Activated CD8-positive, alpha-beta memory T cell treated with anti-CD3 and anti-CD28 coated beads, Interleukin-2, amount 50 U/mL, for 24 hours (primary cell): Measurements from ENCODE around the gene P4HA3.

Experiments used
- DNase-seq: peaks from one replicate; pipeline ENCODE4 v3.0.0-alpha.2; 2020; ENCODE audit errors: extremely low read depth

The P4HA3 gene

GRCh38 chr11:74262725-74263124 is 48.7 kb downstream of the P4HA3 start:
- no peak for DNase-seq

- DNase-seq, result no peak
Measured at GRCh38 chr11:74257959-74258553, 53.4 kb downstream of the P4HA3 start.

DNA sequence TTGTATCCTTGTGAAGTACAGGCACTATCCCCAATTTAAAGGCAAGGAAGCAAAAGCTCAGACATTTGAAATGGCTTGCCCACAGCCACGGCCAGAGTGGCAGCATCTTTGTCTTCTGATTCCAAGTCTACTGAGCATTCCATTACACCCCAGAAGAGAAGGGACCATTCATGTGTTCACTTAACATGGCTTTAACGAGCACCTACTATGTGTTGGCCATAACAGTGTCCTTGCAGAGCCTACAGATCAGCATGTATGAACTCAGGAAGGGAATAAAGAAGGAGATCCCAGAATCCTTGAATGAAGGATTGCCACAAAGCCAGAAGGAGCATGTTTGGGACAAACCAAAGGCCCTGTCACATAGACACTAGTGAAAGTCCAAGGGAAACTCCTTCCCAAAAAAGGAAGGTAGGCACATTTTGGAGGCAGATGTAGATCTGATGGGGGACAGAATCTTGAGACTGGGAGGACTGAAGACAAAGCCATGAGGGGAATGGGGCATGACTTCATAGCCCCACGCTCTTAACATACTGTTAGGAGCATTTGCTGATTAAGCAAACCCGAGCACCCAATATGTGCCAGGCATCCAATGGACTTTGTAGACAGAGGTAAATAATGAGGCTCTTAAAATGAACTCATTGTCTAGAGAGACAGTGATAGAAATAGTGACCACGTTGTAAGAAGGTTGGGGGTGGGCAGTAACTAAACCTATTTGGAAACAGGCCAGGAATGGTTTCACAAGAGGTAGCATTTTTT is 54.9 kb downstream of the P4HA3 start:
- DNase-seq, result no peak

- no peak for DNase-seq
Measured at GRCh38 chr11:74255741-74256375, 55.6 kb downstream of the P4HA3 start.

GRCh38 chr11:74253361-74253760 is 58.1 kb downstream of the P4HA3 start:
- no peak for DNase-seq

DNA sequence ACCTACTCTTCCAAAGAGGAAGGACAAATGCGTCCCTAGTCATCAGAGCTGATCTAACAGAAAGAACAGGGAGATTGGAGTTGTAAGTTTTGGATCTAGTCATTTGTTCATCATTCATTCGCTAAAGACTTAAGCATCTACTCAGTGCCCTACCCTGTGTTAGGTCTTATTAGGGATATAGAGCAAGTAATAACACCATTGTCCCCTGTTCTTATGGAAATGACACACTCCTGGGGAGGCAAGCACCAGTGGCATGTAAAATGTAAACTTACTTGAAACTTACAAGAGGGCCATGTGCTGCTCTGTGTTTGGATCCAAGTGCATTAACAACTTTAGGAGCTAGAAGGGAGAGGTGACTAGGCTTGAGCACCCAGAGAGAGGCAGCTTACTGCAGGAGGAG is 61.9 kb downstream of the P4HA3 start:
- DNase-seq, result no peak

- DNase-seq, result no peak
Measured at GRCh38 chr11:74248469-74248868, 63.0 kb downstream of the P4HA3 start.

GRCh38 chr11:74238243-74238642 is 73.2 kb downstream of the P4HA3 start:
- no peak for DNase-seq

GRCh38 chr11:74237541-74237940 is 73.9 kb downstream of the P4HA3 start:
- DNase-seq, result no peak

DNA sequence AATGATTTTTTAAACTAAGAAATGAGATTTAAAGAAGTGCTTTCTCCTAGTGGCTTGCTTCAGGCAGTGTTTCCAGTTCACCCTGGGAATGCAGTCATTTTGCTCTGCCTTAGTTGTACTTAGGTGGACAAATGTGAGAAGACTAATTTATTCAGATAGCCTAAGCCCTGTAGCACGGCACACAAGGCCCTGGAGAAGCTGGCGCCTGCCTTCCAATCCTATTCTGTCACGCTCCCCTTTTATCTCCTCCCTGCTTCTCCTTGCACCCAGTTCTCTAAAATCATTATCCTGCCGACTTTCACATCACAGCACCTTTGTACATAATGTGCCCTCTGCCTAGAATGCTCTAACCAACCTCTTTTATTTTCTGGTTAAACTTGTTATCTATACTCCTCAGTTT is 76.3 kb downstream of the P4HA3 start:
- DNase-seq, result no peak

GRCh38 chr11:74233683-74234082 is 77.8 kb downstream of the P4HA3 start:
- DNase-seq, result no peak

GRCh38 chr11:74232311-74232950 is 79.0 kb downstream of the P4HA3 start:
- DNase-seq, result no peak

DNA sequence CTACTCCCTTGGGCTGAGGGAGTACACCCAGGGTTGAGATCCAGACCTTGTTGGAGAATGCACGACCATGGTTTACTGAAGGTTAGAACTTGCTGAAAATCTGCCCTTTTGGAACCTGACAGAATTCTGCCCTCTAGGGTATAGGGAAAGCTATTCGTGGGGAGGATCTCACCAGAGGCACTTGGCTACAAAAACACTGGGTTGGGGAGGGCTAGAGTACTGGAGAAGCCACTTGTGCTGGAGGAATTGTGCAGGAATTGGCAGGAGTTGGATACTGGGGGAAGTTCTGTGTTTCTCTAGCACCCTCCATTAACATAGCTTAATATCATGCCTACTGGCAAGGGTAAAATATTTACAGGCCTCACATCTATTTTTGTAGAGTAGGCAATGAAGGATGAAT is 84.5 kb downstream of the P4HA3 start:
- DNase-seq, result no peak

DNA sequence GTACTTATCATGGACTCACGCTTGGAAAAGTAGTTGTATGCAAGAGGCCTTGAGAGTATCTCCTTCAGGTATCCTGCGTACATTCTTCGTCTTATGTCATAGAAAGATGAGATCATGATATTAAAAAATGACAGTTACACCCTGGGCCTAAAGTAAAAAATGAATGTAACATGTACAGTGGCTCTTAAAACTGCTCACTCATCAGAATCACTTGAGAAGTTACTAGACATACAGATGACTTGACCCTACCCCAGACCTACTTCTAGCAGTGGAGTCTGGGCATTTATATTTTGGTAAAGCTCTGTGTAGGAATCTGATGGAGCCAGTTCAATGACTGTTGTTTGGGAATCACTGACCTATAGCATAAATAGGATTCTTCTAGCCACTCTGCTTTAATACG is 85.9 kb downstream of the P4HA3 start:
- DNase-seq, result no peak

- DNase-seq, result no peak
Measured at GRCh38 chr11:74221816-74222215, 89.6 kb downstream of the P4HA3 start.

GRCh38 chr11:74220376-74220775 is 91.1 kb downstream of the P4HA3 start:
- DNase-seq, result no peak
